HUES48 (cell line): ENCODE measurements around the gene USP25.

Source experiments
- H3K27ac ChIP-seq: one replicate; pipeline ENCODE4 v1.7.0; 2013; ENCODE audit warnings: low read depth, low read length, inconsistent platforms
- H3K27me3 ChIP-seq: 2 replicates; pipeline ENCODE4 v1.6.1; 2013; ENCODE audit warnings: mild to moderate bottlenecking, low read length; ENCODE audit not compliant: control insufficient read depth, insufficient read depth
- H3K36me3 ChIP-seq: 2 replicates; pipeline ENCODE4 v1.6.1; 2013; ENCODE audit warnings: low read length; ENCODE audit not compliant: control insufficient read depth, insufficient read depth
- H3K4me1 ChIP-seq: 2 replicates; pipeline ENCODE4 v1.6.1; 2013; ENCODE audit warnings: mild to moderate bottlenecking, low read length; ENCODE audit not compliant: control insufficient read depth, insufficient read depth
- H3K4me3 ChIP-seq: 2 replicates; pipeline ENCODE4 v1.5.1; 2013; ENCODE audit warnings: mild to moderate bottlenecking, low read depth, low read length
- H3K9ac ChIP-seq: 2 replicates; pipeline ENCODE4 v1.6.1; 2013; ENCODE audit warnings: mild to moderate bottlenecking, low read depth, low read length, moderate library complexity
- H3K9me3 ChIP-seq: 2 replicates; pipeline ENCODE4 v1.6.1; 2013; ENCODE audit warnings: low read length; ENCODE audit not compliant: control insufficient read depth, insufficient read depth

Gene USP25

GRCh38 chr21:15839601-15840000, 109.8 kb downstream of the USP25 start:
- Histone ChIP-seq H3K27ac (no peak overlapping the region), H3K9ac (no peak overlapping the region), H3K4me3 (no peak overlapping the region), H3K27me3 (no peaks in the 10 kb centered on the region), H3K36me3 (peaks cover 48% of the 10 kb centered on the region), H3K9me3 (no peaks in the 10 kb centered on the region), H3K4me1 (no peaks in the 10 kb centered on the region)

DNA sequence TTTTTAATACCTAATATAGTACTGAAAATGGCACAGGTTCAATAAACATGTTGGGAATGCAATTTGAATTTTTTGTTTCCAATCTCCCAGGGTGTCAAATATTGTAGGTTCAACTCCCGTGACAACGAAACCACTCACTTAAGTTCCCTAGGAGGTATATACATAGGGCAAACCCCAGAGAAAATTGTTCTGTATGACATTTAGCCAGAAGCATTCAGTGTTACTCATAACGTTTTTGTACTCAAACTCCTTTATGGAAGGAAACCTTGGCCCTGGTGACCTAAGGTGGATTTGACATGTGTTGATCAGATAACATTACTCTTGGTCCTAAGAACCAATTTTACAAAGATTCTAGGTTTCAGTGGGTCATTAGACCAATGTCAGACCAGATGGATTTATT, 110.6 kb downstream of the USP25 start:
- Histone ChIP-seq H3K9me3 (no peaks in the 10 kb centered on the region), H3K27me3 (no peaks in the 10 kb centered on the region), H3K36me3 (peaks cover 44% of the 10 kb centered on the region), H3K27ac (no peak overlapping the region), H3K9ac (no peak overlapping the region), H3K4me3 (no peak overlapping the region), H3K4me1 (no peaks in the 10 kb centered on the region)

DNA sequence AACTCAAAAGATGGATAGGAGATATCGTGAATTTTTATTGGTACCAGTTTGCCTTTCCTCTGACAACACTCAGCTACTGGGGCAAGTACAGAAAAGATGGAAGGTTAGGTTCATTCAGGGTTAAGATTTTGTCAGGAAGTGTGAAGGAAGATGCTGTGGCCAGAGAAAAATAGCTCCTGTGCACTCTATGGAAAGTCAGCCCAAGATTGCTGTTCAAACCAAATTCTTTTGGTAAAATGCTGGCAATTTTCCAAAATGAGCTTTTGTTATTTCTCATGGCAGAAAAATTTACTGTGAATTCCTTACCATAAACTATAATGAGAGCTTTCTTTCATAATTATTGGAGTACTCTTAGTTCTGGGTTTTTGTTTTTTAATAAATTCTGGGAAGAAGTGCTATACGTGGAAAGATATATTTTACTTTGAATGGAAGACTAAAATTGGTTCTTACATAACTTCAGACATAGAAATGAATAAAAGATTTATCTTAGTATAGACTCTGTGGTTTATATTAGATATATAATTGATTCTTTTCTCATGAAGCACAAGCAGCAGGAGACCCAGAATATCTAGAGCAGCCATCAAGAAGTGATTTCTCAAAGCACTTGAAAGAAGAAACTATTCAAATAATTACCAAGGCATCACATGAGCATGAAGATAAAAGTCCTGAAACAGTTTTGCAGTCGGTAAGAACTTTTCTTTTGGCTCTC, 112.2 kb downstream of the USP25 start:
- Histone ChIP-seq H3K4me3 (no peak overlapping the region), H3K4me1 (no peaks in the 10 kb centered on the region), H3K27me3 (no peaks in the 10 kb centered on the region), H3K9me3 (no peaks in the 10 kb centered on the region), H3K9ac (no peak overlapping the region), H3K27ac (no peak overlapping the region), H3K36me3 (peaks cover 38% of the 10 kb centered on the region)

DNA sequence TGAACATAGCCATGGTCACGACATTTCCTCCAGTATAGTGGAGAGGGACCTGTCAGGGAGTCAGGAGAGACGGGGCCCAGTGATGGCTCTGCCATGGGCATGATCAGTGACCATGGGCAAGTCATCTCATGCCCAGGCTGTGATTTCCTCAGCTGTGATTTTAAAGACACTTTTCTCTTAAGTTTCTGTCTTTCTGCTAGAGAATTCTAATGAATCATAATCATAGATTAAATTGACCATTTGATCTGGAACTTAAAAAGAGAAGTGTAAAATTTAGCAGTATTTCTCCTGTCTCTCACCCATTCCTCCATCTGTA, 112.7 kb downstream of the USP25 start:
- no peak overlapping the region; the same call in 1 of the 2 replicates for H3K9ac ChIP-seq
- no peaks in the 10 kb centered on the region for H3K9me3 ChIP-seq
- no peak overlapping the region for H3K4me3 ChIP-seq
- no peak overlapping the region for H3K27ac ChIP-seq
- H3K4me1 ChIP-seq: no peaks in the 10 kb centered on the region
- peaks cover 39% of the 10 kb centered on the region for H3K36me3 ChIP-seq
- no peaks in the 10 kb centered on the region for H3K27me3 ChIP-seq

DNA sequence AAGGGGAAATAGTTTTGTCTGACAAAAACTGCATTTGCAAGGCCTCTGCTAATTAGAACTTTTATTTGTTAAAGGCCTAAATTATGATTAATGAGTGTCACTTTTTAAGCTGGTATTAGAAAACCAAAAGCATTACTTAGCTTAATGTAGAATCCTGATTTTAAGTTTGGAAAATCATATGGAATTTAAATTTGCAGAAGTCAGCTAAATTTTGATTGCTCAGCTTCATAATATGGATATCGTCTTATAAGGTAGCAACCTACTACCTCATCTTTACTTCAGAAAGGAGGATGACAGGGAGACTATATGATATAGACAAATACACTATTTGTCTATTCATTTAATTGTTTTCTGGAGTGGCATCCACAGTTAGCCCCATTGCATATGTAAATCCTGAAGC, 114.0 kb downstream of the USP25 start:
- no peak overlapping the region for H3K27ac ChIP-seq
- H3K27me3 ChIP-seq: no peaks in the 10 kb centered on the region
- H3K4me3 ChIP-seq: no peak overlapping the region
- H3K4me1 ChIP-seq: no peaks in the 10 kb centered on the region
- no peak overlapping the region for H3K9ac ChIP-seq
- peaks cover 38% of the 10 kb centered on the region for H3K36me3 ChIP-seq
- H3K9me3 ChIP-seq: no peaks in the 10 kb centered on the region

GRCh38 chr21:15848634-15849560, 119.1 kb downstream of the USP25 start:
- H3K36me3 ChIP-seq: peaks cover 13% of the 10 kb centered on the region
- no peaks in the 10 kb centered on the region for H3K4me1 ChIP-seq
- H3K4me3 ChIP-seq: no peak overlapping the region
- no peaks in the 10 kb centered on the region for H3K9me3 ChIP-seq
- H3K27ac ChIP-seq: no peak overlapping the region
- H3K27me3 ChIP-seq: no peaks in the 10 kb centered on the region
- H3K9ac ChIP-seq: no peak overlapping the region

DNA sequence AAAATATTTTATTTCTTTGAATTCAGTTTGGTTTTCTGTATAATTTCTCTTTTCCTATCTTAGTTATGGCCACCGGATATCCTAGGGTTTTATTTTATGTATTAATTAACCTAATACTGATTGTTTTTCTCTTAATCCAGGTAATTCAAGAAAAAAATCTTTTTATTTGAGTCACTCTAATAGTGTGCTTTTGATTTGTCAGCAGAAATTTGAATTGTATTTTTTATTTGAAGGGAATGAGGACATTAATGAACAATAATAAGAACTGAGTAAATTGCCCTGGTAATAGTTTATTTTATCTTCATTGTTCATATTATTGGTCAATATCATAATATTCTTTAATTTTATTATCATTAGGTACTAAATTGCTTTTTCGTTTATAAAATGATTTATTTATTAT, 120.1 kb downstream of the USP25 start:
- H3K4me1 ChIP-seq: no peaks in the 10 kb centered on the region
- no peaks in the 10 kb centered on the region for H3K9me3 ChIP-seq
- no peak overlapping the region for H3K27ac ChIP-seq
- no peak overlapping the region for H3K9ac ChIP-seq
- H3K27me3 ChIP-seq: no peaks in the 10 kb centered on the region
- peaks cover 16% of the 10 kb centered on the region for H3K36me3 ChIP-seq
- no peak overlapping the region for H3K4me3 ChIP-seq

DNA sequence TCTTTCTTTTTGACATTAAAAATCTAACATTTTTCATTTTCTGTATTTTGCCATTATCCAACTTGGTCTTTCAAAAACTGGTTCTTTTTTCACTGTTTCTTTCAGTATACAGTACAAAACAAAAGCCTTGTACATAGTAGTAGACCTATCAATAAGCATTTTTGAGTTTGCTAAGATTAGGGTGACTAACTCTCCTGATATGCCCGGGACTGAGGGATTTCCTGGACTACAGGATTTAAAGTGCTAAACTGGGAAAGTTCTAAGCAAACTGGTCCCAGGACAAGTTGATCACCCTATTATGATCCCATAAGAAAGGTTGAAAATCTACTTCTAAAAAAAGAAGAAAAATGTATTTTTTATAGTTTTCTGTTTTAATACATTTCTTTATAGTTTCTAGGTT, 120.9 kb downstream of the USP25 start:
- peaks cover 22% of the 10 kb centered on the region for H3K36me3 ChIP-seq
- H3K27ac ChIP-seq: no peak overlapping the region
- H3K4me3 ChIP-seq: no peak overlapping the region

GRCh38 chr21:15852146-15852545, 122.4 kb downstream of the USP25 start:
- no peaks in the 10 kb centered on the region for H3K27me3 ChIP-seq
- no peak overlapping the region for H3K4me3 ChIP-seq
- no peaks in the 10 kb centered on the region for H3K4me1 ChIP-seq
- H3K9me3 ChIP-seq: no peaks in the 10 kb centered on the region
- peaks cover 26% of the 10 kb centered on the region for H3K36me3 ChIP-seq
- no peak overlapping the region for H3K9ac ChIP-seq
- H3K27ac ChIP-seq: no peak overlapping the region

More for the DNA sequence above, 120.9 kb downstream of the USP25 start:
- Histone ChIP-seq H3K9ac (no peak overlapping the region), H3K27me3 (no peaks in the 10 kb centered on the region), H3K4me1 (no peaks in the 10 kb centered on the region), H3K9me3 (no peaks in the 10 kb centered on the region)

DNA sequence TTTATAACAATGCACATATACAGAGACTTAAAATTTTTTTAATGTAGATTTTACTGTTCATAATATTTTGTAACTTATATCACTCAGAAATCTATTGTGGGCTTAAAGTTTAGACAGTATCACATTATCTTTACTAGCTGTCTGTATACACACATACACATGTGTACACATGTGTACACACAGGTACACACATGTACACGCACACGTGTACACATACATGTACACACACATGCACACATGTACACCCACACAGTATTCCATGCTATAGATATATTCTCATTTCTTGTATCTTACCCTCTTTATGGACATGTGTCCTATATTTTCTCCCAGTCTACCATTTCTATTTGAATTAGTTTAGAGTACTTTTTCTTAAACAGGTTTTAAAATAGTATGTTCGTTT, 123.3 kb downstream of the USP25 start:
- no peak overlapping the region for H3K27ac ChIP-seq
- peaks cover 20% of the 10 kb centered on the region for H3K36me3 ChIP-seq
- H3K9ac ChIP-seq: no peak overlapping the region
- no peaks in the 10 kb centered on the region for H3K4me1 ChIP-seq
- H3K27me3 ChIP-seq: no peaks in the 10 kb centered on the region
- no peak overlapping the region for H3K4me3 ChIP-seq
- no peaks in the 10 kb centered on the region for H3K9me3 ChIP-seq

- Histone ChIP-seq H3K9ac (no peak overlapping the region), H3K27ac (no peak overlapping the region), H3K9me3 (no peaks in the 10 kb centered on the region), H3K4me1 (no peaks in the 10 kb centered on the region), H3K4me3 (no peak overlapping the region), H3K36me3 (peaks cover 20% of the 10 kb centered on the region), H3K27me3 (no peaks in the 10 kb centered on the region)
Observed at GRCh38 chr21:15856813-15857212, 127.0 kb downstream of the USP25 start.
